MM.1S (cell line): Measurements from ENCODE around the gene CPEB1.

Experiments used
- DNase-seq: peaks from one replicate; pipeline ENCODE4 v3.0.0-alpha.2; 2015
- H2AFZ ChIP-seq: fragments of 300-600 bp; sonication (generic); 2 replicates; pipeline ENCODE4 v1.6.0; 2016; ENCODE audit warnings: antibody characterized with exemption, low read length
- H3F3A ChIP-seq: fragments of 300-600 bp; sonication (generic); 2 replicates; pipeline ENCODE4 v1.6.1; 2016; ENCODE audit warnings: mild to moderate bottlenecking, antibody characterized with exemption, low read length, moderate library complexity, mixed read lengths; ENCODE audit not compliant: insufficient read depth
- H3K27ac ChIP-seq: fragments of 300-600 bp; sonication (generic); 2 replicates; pipeline ENCODE4 v1.5.1; 2016; ENCODE audit warnings: mild to moderate bottlenecking, low read length
- H3K27me3 ChIP-seq: fragments of 300-600 bp; sonication (generic); replicated peaks from 2 replicates; pipeline ENCODE4 v1.6.0; 2016; ENCODE audit warnings: low read length; ENCODE audit not compliant: insufficient read depth
- H3K36me3 ChIP-seq: fragments of 300-600 bp; sonication (generic); replicated peaks from 2 replicates; pipeline ENCODE4 v1.6.1; 2016; ENCODE audit warnings: mild to moderate bottlenecking, low read length, mixed read lengths; ENCODE audit not compliant: insufficient read depth
- H3K4me1 ChIP-seq: fragments of 300-600 bp; sonication (generic); 2 replicates; pipeline ENCODE4 v1.6.1; 2016; ENCODE audit warnings: low read length, mixed read lengths
- H3K4me2 ChIP-seq: fragments of 300-600 bp; sonication (generic); 2 replicates; pipeline ENCODE4 v1.6.0; 2016; ENCODE audit warnings: low read depth, low read length
- H3K4me3 ChIP-seq: fragments of 300-600 bp; sonication (generic); 2 replicates; pipeline ENCODE4 v1.5.1; 2016; ENCODE audit warnings: low read length, mixed read lengths
- H3K79me2 ChIP-seq: fragments of 300-600 bp; sonication (generic); 2 replicates; pipeline ENCODE4 v1.6.1; 2016; ENCODE audit warnings: mixed run types, low read length, mixed read lengths
- H3K9ac ChIP-seq: fragments of 300-600 bp; sonication (generic); 2 replicates; pipeline ENCODE4 v1.6.1; 2016; ENCODE audit warnings: low read length, mixed read lengths
- H3K9me2 ChIP-seq: fragments of 300-600 bp; sonication (generic); replicated peaks from 2 replicates; pipeline ENCODE4 v1.6.1; 2016; ENCODE audit warnings: mild to moderate bottlenecking, low read length, mixed read lengths; ENCODE audit not compliant: insufficient read depth
- H3K9me3 ChIP-seq: fragments of 300-600 bp; sonication (generic); replicated peaks from 2 replicates; pipeline ENCODE4 v1.6.1; 2016; ENCODE audit warnings: mild to moderate bottlenecking, low read length, mixed read lengths; ENCODE audit not compliant: insufficient read depth
- H4K20me1 ChIP-seq: fragments of 300-600 bp; sonication (generic); 2 replicates; pipeline ENCODE4 v1.6.1; 2016; ENCODE audit warnings: mild to moderate bottlenecking, low read length, moderate library complexity, mixed read lengths; ENCODE audit not compliant: insufficient read depth
- EZH2 ChIP-seq: fragments of 300-600 bp; sonication (generic); optimal IDR thresholded peaks from 2 replicates; pipeline ENCODE3; 2017; ENCODE audit warnings: low read depth, mild to moderate bottlenecking, antibody characterized with exemption, low read length, mixed read lengths
- EZH2phosphoT487 ChIP-seq: fragments of 300-600 bp; sonication (generic); IDR thresholded peaks from 2 replicates; pipeline ENCODE4 v1.6.1; 2018; ENCODE audit warnings: antibody characterized with exemption, low read length
- TF ChIP-seq, protein P1 (sequence below): fragments of 300-600 bp; sonication (generic); IDR thresholded peaks from 2 replicates; pipeline ENCODE4 v1.5.1; 2016; ENCODE audit warnings: antibody characterized with exemption, low read length, mixed read lengths

The CPEB1 gene

DNA sequence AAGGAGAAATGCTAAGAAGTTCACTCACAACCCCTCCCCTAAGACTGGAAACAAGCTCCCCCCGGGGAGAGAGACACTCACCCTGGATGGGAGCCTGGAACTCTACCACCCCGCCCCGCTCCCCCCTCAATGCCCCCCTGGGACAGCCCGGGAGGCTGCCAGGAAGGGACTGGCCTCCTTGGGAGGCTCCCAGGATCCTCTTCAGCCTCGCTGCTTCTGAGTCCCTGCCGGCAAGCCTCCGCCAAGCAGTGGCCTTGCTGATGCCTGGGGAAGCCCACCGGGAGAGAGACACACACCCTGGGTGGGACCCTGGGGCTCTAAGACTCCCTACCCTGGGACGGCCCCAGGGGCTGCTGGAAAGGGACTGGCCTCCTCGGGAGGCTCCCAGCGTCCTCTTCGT, 33.4 kb downstream of the CPEB1 start:
- no peaks in the 10 kb centered on the region for H3K9me3 ChIP-seq

DNA sequence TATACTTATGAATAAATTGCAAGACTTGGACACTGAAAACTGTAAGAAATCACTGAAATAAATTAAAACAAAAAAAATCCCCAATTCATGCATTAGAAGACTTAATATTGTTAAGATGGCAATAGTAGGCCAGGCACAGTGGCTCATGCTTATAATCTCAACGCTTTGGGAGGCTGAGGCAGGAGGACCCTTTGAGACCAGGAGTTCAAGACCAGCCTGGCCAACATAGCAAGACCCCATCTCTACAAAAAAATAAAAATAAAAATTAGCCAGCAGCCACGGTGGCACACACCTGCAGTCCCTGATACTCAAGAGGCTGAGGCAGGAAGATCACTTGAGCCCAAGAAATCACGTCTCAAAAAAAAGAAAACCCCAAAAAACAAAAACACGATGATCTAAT, 35.8 kb downstream of the CPEB1 start:
- TF ChIP-seq, protein P1, sequence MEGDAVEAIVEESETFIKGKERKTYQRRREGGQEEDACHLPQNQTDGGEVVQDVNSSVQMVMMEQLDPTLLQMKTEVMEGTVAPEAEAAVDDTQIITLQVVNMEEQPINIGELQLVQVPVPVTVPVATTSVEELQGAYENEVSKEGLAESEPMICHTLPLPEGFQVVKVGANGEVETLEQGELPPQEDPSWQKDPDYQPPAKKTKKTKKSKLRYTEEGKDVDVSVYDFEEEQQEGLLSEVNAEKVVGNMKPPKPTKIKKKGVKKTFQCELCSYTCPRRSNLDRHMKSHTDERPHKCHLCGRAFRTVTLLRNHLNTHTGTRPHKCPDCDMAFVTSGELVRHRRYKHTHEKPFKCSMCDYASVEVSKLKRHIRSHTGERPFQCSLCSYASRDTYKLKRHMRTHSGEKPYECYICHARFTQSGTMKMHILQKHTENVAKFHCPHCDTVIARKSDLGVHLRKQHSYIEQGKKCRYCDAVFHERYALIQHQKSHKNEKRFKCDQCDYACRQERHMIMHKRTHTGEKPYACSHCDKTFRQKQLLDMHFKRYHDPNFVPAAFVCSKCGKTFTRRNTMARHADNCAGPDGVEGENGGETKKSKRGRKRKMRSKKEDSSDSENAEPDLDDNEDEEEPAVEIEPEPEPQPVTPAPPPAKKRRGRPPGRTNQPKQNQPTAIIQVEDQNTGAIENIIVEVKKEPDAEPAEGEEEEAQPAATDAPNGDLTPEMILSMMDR, result no peak
- TF ChIP-seq EZH2phosphoT487, result no peak
- TF ChIP-seq EZH2, result no peak
- Histone ChIP-seq H3K9me3 (no peaks in the 10 kb centered on the region), H2AFZ (no peak overlapping the region), H3K36me3 (no peaks in the 10 kb centered on the region), H3K4me1 (no peaks in the 10 kb centered on the region), H3K4me2 (no peak overlapping the region), H3K27ac (no peak overlapping the region), H3K79me2 (no peaks in the 10 kb centered on the region), H3K27me3 (no peaks in the 10 kb centered on the region), H3K9ac (no peak overlapping the region), H4K20me1 (no peaks in the 10 kb centered on the region), H3K9me2 (no peaks in the 10 kb centered on the region), H3F3A (no peaks in the 10 kb centered on the region), H3K4me3 (no peak overlapping the region)
- DNase-seq, result no peak

More for the DNA sequence above, 33.4 kb downstream of the CPEB1 start:
- Histone ChIP-seq H3K36me3 (no peaks in the 10 kb centered on the region), H3K27ac (no peak overlapping the region), H3K79me2 (no peaks in the 10 kb centered on the region), H3K4me3 (no peak overlapping the region), H3K4me1 (no peaks in the 10 kb centered on the region), H2AFZ (no peak overlapping the region), H3K27me3 (no peaks in the 10 kb centered on the region), H4K20me1 (no peaks in the 10 kb centered on the region), H3K9ac (no peak overlapping the region), H3K9me2 (no peaks in the 10 kb centered on the region), H3K4me2 (no peak overlapping the region), H3F3A (no peaks in the 10 kb centered on the region)
- TF ChIP-seq EZH2phosphoT487, result no peak
- TF ChIP-seq EZH2, result no peak
- TF ChIP-seq, protein P1, result no peak
- DNase-seq, result no peak

DNA sequence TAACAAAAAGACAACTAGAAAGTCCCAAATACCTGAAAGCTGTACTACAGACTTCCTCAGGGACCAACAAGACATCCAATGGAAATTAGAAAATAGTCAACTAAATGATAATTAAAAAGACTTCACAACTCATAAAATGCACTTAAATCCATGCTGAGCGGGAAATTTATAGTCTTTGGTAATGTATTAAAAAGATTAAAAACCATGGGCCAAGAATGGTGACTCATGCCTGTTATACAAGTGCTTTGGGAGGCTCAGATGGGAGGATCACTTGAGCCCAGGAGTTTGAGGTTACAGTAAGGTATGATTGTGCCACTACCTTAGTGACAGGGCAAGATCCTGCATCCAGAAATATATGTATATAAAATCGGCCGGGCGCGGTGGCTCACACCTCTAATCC, 45.0 kb downstream of the CPEB1 start:
- no peaks in the 10 kb centered on the region for H3K9me2 ChIP-seq
- H2AFZ ChIP-seq, result no peak overlapping the region
- H4K20me1 ChIP-seq, result no peaks in the 10 kb centered on the region
- H3K4me1 ChIP-seq, result no peaks in the 10 kb centered on the region
- no peaks in the 10 kb centered on the region for H3F3A ChIP-seq
- no peak overlapping the region for H3K9ac ChIP-seq
- TF ChIP-seq EZH2phosphoT487, result no peak
- TF ChIP-seq, protein P1, result no peak
- TF ChIP-seq EZH2, result no peak
- no peak overlapping the region for H3K4me2 ChIP-seq
- H3K27me3 ChIP-seq, result no peaks in the 10 kb centered on the region
- no peak overlapping the region for H3K27ac ChIP-seq
- no peak overlapping the region for H3K4me3 ChIP-seq
- H3K9me3 ChIP-seq, result no peaks in the 10 kb centered on the region
- DNase-seq, result no peak
- H3K79me2 ChIP-seq, result no peaks in the 10 kb centered on the region
- no peaks in the 10 kb centered on the region for H3K36me3 ChIP-seq

DNA sequence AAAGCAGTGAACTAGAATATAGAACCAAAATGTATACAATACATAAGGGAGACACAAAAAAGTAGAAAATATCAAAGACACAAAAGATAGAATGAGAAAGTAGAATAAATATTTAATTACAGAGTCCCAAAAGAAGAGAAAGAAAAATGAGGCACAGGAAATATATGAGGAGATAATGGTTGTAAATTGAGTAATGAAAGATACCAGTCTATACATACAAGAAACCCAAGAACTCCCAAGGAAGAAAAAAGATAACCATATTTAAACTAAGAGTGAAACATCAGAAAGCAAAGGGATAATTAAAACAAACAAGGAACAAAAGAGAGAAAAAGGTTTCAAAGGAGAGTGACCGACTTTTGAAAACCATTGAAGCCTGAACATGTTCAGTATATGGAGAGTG, 47.3 kb downstream of the CPEB1 start:
- TF ChIP-seq, protein P1, result no peak
- no peak for TF ChIP-seq EZH2phosphoT487
- TF ChIP-seq EZH2, result no peak
- no peaks in the 10 kb centered on the region for H3F3A ChIP-seq

More for the DNA sequence above, 47.3 kb downstream of the CPEB1 start:
- Histone ChIP-seq H3K4me1 (no peaks in the 10 kb centered on the region), H3K27me3 (no peaks in the 10 kb centered on the region), H3K9me2 (no peaks in the 10 kb centered on the region), H3K9me3 (no peaks in the 10 kb centered on the region), H3K9ac (no peak overlapping the region), H3K36me3 (no peaks in the 10 kb centered on the region), H3K79me2 (no peaks in the 10 kb centered on the region), H3K4me3 (no peak overlapping the region), H2AFZ (no peak overlapping the region), H3K27ac (no peak overlapping the region), H4K20me1 (no peaks in the 10 kb centered on the region), H3K4me2 (no peak overlapping the region)
- no peak for DNase-seq
